H1 (cell line): ENCODE data around the gene NT5DC3. TPM values are rescaled to one million over a fixed set of nuclear protein-coding genes. Genes with fewer than 3 reads are reported as not detected.

ENCODE experiments used
- CTCF ChIA-PET: fragments of 300-600 bp; sonication (Branson Sonifier 250); formaldehyde crosslinking; loops from one replicate; lab custom pipeline; 2021; ENCODE audit not compliant: partially characterized antibody; lab: Charles Lee
- POLR2A ChIA-PET: fragments of 300-600 bp; sonication (Branson Sonifier 250); formaldehyde crosslinking; loops from one replicate; lab custom pipeline; 2021; ENCODE audit warnings: inconsistent platforms; ENCODE audit not compliant: partially characterized antibody; lab: Charles Lee
- DNase-seq, 2 experiments: peaks; one replicate each; pipeline versions ENCODE4 v3.0.0 to v3.0.0-alpha.2; 2010 to 2022; ENCODE audit warnings: low spot score in 2 of 2, low read depth in 1 of 2, mixed read lengths in 1 of 2
- FAIRE-seq: peaks from 2 replicates; lab custom pipeline; 2011; peaks lifted over from hg19 to GRCh38; lab: Jason Lieb, UNC
- H2AFZ ChIP-seq: 2 replicates; pipeline ENCODE4 v1.8.1; 2012; ENCODE audit warnings: low read length, inconsistent platforms
- H2AK5ac ChIP-seq: 2 replicates; pipeline ENCODE4 v1.6.1; 2013; ENCODE audit warnings: low read depth, low read length
- H2BK120ac ChIP-seq: replicated peaks from 2 replicates; pipeline ENCODE3; 2013; ENCODE audit warnings: low read depth, low read length, inconsistent platforms
- H2BK12ac ChIP-seq: 2 replicates; pipeline ENCODE4 v1.6.1; 2013; ENCODE audit warnings: low read depth, low read length
- H2BK15ac ChIP-seq: 2 replicates; pipeline ENCODE4 v1.6.1; 2013; ENCODE audit warnings: low read length
- H2BK20ac ChIP-seq: 2 replicates; pipeline ENCODE4 v1.6.1; 2013; ENCODE audit warnings: low read length
- H2BK5ac ChIP-seq: 2 replicates; pipeline ENCODE4 v1.6.1; 2013; ENCODE audit warnings: low read depth, low read length
- H3K14ac ChIP-seq: 2 replicates; pipeline ENCODE4 v1.6.1; 2013; ENCODE audit warnings: inconsistent platforms; ENCODE audit not compliant: insufficient read length
- H3K18ac ChIP-seq: 2 replicates; pipeline ENCODE4 v1.6.1; 2013; ENCODE audit warnings: low read length; ENCODE audit errors: extremely low read depth
- H3K23ac ChIP-seq: 2 replicates; pipeline ENCODE4 v1.6.1; 2013; ENCODE audit warnings: inconsistent platforms; ENCODE audit not compliant: insufficient read length
- H3K23me2 ChIP-seq: 2 replicates; pipeline ENCODE4 v1.6.1; 2013; ENCODE audit warnings: low read depth, low read length
- H3K27ac ChIP-seq: 2 replicates; pipeline ENCODE4 v1.6.1; 2011; ENCODE audit warnings: low read depth, low read length, inconsistent platforms
- H3K27me3 ChIP-seq, 4 experiments: replicated peaks in 1 of 4; 1 replicate in 1 of 4; 2 replicates in 3 of 4; pipeline versions ENCODE4 v1.6.1 to v1.8.1; 2011 to 2013; ENCODE audit warnings: low read length in 3 of 4, mild to moderate bottlenecking in 3 of 4, inconsistent platforms in 2 of 4, mixed read lengths in 2 of 4, moderate library complexity in 1 of 4; ENCODE audit not compliant: control insufficient read depth in 3 of 4, insufficient read depth in 3 of 4; ENCODE audit errors: extremely low read depth in 1 of 4
- H3K36me3 ChIP-seq, 4 experiments: 2 replicates each; pipeline versions ENCODE4 v1.6.1 to v1.8.1; 2011 to 2013; ENCODE audit warnings: mild to moderate bottlenecking in 4 of 4, low read length in 3 of 4, moderate library complexity in 2 of 4, control low read depth in 1 of 4, inconsistent platforms in 1 of 4; ENCODE audit not compliant: insufficient read depth in 4 of 4, control insufficient read depth in 2 of 4
- H3K4ac ChIP-seq: replicated peaks from 2 replicates; pipeline ENCODE3; 2013; ENCODE audit warnings: low read length, low read depth, mixed read lengths, inconsistent platforms; ENCODE audit not compliant: insufficient read length
- H3K4me1 ChIP-seq, 4 experiments: replicated peaks in 1 of 4; 1 replicate in 1 of 4; 2 replicates in 3 of 4; pipeline versions ENCODE4 v1.6.1 to v1.8.1; 2011 to 2013; ENCODE audit warnings: low read length in 3 of 4, inconsistent platforms in 2 of 4, mixed read lengths in 1 of 4; ENCODE audit not compliant: insufficient read depth in 4 of 4, control insufficient read depth in 3 of 4
- H3K4me2 ChIP-seq, 2 experiments: 2 replicates each; pipeline versions ENCODE4 v1.6.1 to v1.8.1; 2011 to 2013; ENCODE audit warnings: low read depth in 2 of 2, low read length in 2 of 2, control low read depth in 1 of 2, inconsistent platforms in 1 of 2, mild to moderate bottlenecking in 1 of 2; ENCODE audit not compliant: insufficient read depth in 1 of 2
- H3K4me3 ChIP-seq, 4 experiments: fragments of 200-600, 300-600 bp in 1 of 4; sonication (generic), shearing (Covaris generic), sonication (Bioruptor Twin) in 1 of 4; 2 replicates each; pipeline versions ENCODE4 v1.5.1 to v1.8.1; 2011 to 2016; ENCODE audit warnings: low read length in 4 of 4, low read depth in 3 of 4, control low read depth in 2 of 4, inconsistent platforms in 2 of 4, mild to moderate bottlenecking in 2 of 4, mixed read lengths in 1 of 4, moderate library complexity in 1 of 4; ENCODE audit not compliant: insufficient read depth in 2 of 4; ENCODE audit errors: extremely low read depth in 1 of 4
- H3K56ac ChIP-seq: replicated peaks from 2 replicates; pipeline ENCODE3; 2013; ENCODE audit warnings: low read depth, mild to moderate bottlenecking, mixed read lengths, low read length, inconsistent platforms; ENCODE audit not compliant: insufficient read length
- H3K79me1 ChIP-seq: 2 replicates; pipeline ENCODE4 v1.6.1; 2013; ENCODE audit warnings: low read depth, low read length, control low read depth
- H3K79me2 ChIP-seq, 2 experiments: 2 replicates each; pipeline versions ENCODE4 v1.6.1 to v1.8.1; 2012 to 2013; ENCODE audit warnings: low read length in 2 of 2, mild to moderate bottlenecking in 2 of 2, inconsistent platforms in 1 of 2; ENCODE audit not compliant: insufficient read depth in 2 of 2, control insufficient read depth in 1 of 2
- H3K9ac ChIP-seq, 4 experiments: replicated peaks in 1 of 4; 1 replicate in 1 of 4; 2 replicates in 3 of 4; pipeline versions ENCODE4 v1.6.1 to v1.8.1; 2011 to 2013; ENCODE audit warnings: low read depth in 3 of 4, low read length in 3 of 4, control low read depth in 2 of 4, mild to moderate bottlenecking in 2 of 4, moderate library complexity in 2 of 4, inconsistent platforms in 1 of 4; ENCODE audit errors: extremely low read depth in 1 of 4
- H3K9me3 ChIP-seq, 2 experiments: 2 replicates each; pipeline versions ENCODE4 v1.6.1 to v1.8.1; 2012 to 2013; ENCODE audit warnings: mild to moderate bottlenecking in 2 of 2, moderate library complexity in 2 of 2, control low read depth in 1 of 2, inconsistent platforms in 1 of 2, low read depth in 1 of 2, low read length in 1 of 2, mixed read lengths in 1 of 2; ENCODE audit not compliant: insufficient read depth in 2 of 2
- H4K20me1 ChIP-seq, 2 experiments: replicated peaks in 1 of 2; 2 replicates each; pipeline versions ENCODE3 to v1.8.1; 2011 to 2013; ENCODE audit warnings: inconsistent platforms in 2 of 2, low read length in 2 of 2, mild to moderate bottlenecking in 1 of 2; ENCODE audit not compliant: insufficient read depth in 2 of 2, control insufficient read depth in 1 of 2
- H4K5ac ChIP-seq: 2 replicates; pipeline ENCODE4 v1.6.1; 2013; ENCODE audit warnings: low read length, low read depth, mixed read lengths, inconsistent platforms; ENCODE audit not compliant: insufficient read length
- H4K8ac ChIP-seq: 2 replicates; pipeline ENCODE4 v1.8.0; 2013; ENCODE audit warnings: mild to moderate bottlenecking, moderate library complexity, low read length, inconsistent platforms; ENCODE audit not compliant: insufficient read depth; ENCODE audit errors: extremely low read depth
- H4K91ac ChIP-seq: replicated peaks from 2 replicates; pipeline ENCODE3; 2013; ENCODE audit warnings: low read length, mixed read lengths, inconsistent platforms; ENCODE audit not compliant: insufficient read length
- CHD1 ChIP-seq: IDR thresholded peaks from 2 replicates; pipeline ENCODE4 v1.6.1; 2012; ENCODE audit warnings: low read depth, low read length, improper control_type of control experiment
- TAF7 ChIP-seq: optimal IDR thresholded peaks from 2 replicates; pipeline ENCODE3; 2011; ENCODE audit warnings: low read depth, mild to moderate bottlenecking, inconsistent platforms, low read length, moderate library complexity, borderline replicate concordance
- whole genome bisulfite sequencing, 2 experiments: shearing (Covaris generic) in 1 of 2; methylation state at CpG; one replicate each; pipeline versions ENCODE4 v1.1.6 to v1.1.7; 2013 to 2015; ENCODE audit warnings: low lambda C conversion rate in 2 of 2, mixed read lengths in 2 of 2, inconsistent platforms in 1 of 2, low coverage in 1 of 2, missing lambda C conversion rate in 1 of 2; ENCODE audit not compliant: insufficient replicate concordance in 2 of 2, insufficient coverage in 1 of 2, insufficient read length in 1 of 2; ENCODE audit errors: extremely low coverage in 1 of 2, missing lambda C conversion rate in 1 of 2; 5-methylcytosine and 5-hydroxymethylcytosine counted together
- polyA plus RNA-seq, 7 experiments: library from polyadenylated mRNA; depleted of rRNA in 3 of 7; stranded (reverse) in 5 of 7; unstranded in 2 of 7; fragments of >200 nt in 5 of 7; fragments of 200-250 nt in 2 of 7; gene quantifications; 1 replicate in 5 of 7; 2 replicates in 1 of 7; 4 replicates in 1 of 7; pipeline versions ENCODE4 v1.2.1 to v1.2.3, GENCODE V29; 2011 to 2013; ENCODE audit warnings: missing spikeins in 2 of 7, mixed read lengths in 2 of 7
- total RNA-seq: library from RNA; stranded (reverse); fragmentation: NEBNext Ultra II Directional; extraction: Animal tissue kit (Norgen Biotek cat#: 25700); gene quantifications from 2 replicates; pipeline ENCODE4 v1.2.1, GENCODE V29; 2021
- TF ChIP-seq, protein P1 (sequence below): IDR thresholded peaks from 2 replicates; pipeline ENCODE4 v1.6.1; 2012; ENCODE audit warnings: inconsistent platforms

The NT5DC3 gene
- total and polyA plus RNA-seq, 2 of the 8 experiments (the other 6 are each of a cell fraction or from before 2014, with no cell fraction given): 5.4 to 14.8 TPM

DNA sequence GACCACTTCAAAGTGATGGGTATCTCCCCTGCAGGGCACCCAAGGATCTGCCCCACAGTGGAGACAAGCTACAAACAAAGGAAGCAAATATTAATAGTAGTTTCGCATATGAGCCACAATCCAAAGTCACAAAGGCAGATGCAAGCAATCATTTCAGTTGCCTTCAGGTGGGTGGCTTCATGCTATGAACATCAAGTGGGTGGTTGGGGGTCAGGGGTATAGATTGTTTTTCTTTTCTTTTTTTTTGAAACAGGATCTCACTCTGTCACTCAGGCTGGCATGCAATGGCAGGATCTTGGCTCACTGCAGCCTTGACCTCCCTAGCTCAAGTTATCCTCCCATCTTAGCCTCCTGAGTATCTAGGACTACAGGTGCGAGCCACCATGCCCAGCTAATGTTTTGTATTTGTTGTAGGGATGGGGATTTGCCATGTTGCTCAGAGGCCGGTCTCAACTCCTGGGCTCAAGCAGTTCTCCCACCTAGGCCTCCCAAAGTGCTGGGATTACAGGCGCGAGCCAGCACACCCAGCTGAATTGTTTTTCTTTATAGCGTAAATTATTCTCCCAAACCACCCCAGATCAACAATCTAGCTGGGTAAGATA is 13.4 kb upstream of the NT5DC3 start:
- Histone ChIP-seq H3K4me2 (no peak overlapping the region), H3K56ac (no peak overlapping the region), H2BK120ac (no peak overlapping the region), H4K5ac (no peak overlapping the region), H3K36me3 (no peaks in the 10 kb centered on the region), H3K9ac (no peak overlapping the region), H4K91ac (no peak overlapping the region), H2AFZ (no peak overlapping the region), H2BK5ac (no peak overlapping the region), H2BK12ac (no peak overlapping the region), H4K8ac (no peak overlapping the region; the same call in 1 of the 2 replicates), H4K20me1 (no peaks in the 10 kb centered on the region), H3K18ac (no peak overlapping the region), H3K79me1 (no peaks in the 10 kb centered on the region), H3K27me3 (no peaks in the 10 kb centered on the region), H3K4ac (no peak overlapping the region), H2BK20ac (no peak overlapping the region), H3K14ac (no peak overlapping the region), H3K4me3 (no peak overlapping the region), H3K23ac (no peak overlapping the region), H2AK5ac (no peak overlapping the region), H3K23me2 (no peaks in the 10 kb centered on the region), H3K79me2 (no peaks in the 10 kb centered on the region), H2BK15ac (no peak overlapping the region), H3K27ac (no peak overlapping the region), H3K4me1 (no peaks in the 10 kb centered on the region), H3K9me3 (no peaks in the 10 kb centered on the region)
- TF ChIP-seq, protein P1, sequence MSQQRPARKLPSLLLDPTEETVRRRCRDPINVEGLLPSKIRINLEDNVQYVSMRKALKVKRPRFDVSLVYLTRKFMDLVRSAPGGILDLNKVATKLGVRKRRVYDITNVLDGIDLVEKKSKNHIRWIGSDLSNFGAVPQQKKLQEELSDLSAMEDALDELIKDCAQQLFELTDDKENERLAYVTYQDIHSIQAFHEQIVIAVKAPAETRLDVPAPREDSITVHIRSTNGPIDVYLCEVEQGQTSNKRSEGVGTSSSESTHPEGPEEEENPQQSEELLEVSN: no peak
- TF ChIP-seq TAF7 (no peak), CHD1 (no peak)
- CTCF ChIA-PET: interaction anchor here (0.5 to 2.7 kb wide), 2 partner anchors 13 to 85 kb away, joined by 3 to 9 read pairs; partner anchors contain the start of gene NT5DC3
- DNase-seq (no peak), FAIRE-seq (no peak)
- WGBS, 2 experiments: 94% methylated on average over 6 of the region's 6 CpGs; no CpG with 5 or more reads in 1 of the 2 experiments
- POLR2A ChIA-PET: interaction anchor here (0.7 to 1.3 kb wide), 2 partner anchors 13 to 275 kb away, joined by 3 to 5 read pairs; partner anchors contain the start of gene NT5DC3
